CD4-positive, alpha-beta T cell treated with Interleukin-6 at 100 ng/mL for 8 hours (primary cell): ENCODE measurements around the gene PAPPA2.

ENCODE experiments used
- DNase-seq: peaks from one replicate; pipeline ENCODE4 v3.0.0-alpha.2; 2020; ENCODE audit warnings: mixed read lengths, low spot score

Gene PAPPA2

GRCh38 chr1:176803596-176803995, 340.6 kb downstream of the PAPPA2 start:
- DNase-seq, result no peak

DNA sequence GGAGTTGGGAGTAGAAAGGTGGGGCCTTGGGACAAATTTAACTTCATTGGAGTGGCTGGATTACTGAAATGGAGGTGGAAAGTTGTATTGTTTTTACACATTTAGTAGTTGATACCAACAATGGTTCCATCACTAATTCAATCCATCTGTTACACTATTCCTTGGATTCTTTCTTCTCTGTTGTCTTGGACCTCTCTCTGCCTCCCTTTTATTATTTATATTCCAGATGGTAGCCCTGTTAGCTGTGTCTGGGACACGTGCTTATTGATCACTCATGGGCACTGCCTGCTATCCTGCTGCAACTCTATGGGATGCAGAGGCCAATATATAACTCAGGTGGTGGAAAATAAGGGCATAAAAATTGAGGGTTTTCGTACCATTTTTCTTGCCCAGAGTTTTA, 346.3 kb downstream of the PAPPA2 start:
- DNase-seq, result no peak

DNA sequence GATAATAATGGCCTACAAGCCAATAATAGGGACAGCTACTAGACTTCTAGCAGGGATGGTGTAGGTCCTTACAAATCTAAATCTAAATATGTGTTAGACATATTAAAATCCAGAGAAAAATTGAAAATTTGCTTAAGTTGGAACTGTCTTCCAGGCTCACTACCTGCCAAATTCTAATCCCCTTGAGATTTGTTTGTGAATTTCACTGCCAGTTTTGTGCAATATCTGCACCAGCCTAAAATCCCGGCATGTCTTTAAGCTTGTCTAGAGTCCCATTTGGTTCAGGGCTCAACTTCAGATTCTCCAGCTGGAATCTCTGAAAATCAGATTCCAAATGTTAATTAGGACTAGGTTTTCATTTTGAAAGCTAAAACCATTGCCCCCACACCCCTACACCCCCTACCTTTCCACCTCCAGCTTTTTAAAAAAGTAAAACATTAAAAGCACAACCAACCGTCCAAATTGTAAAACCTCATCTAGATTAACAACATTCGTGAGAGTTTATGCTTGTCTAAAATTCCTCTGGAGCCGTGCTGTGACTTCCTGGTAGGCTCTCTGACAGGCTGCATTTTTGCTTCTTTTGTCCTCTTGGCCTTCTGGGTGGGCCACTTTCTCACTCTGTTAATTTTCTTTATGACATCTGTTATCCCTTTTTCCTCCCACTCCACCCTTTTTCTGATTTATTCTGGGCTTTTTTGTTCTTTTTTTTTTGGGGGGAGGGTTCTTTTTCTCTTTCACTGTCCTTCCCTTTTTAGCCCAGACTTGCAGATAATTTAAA, 348.7 kb downstream of the PAPPA2 start:
- DNase-seq, result no peak

- no peak for DNase-seq
Observed at GRCh38 chr1:176815621-176816020, 352.6 kb downstream of the PAPPA2 start.

DNA sequence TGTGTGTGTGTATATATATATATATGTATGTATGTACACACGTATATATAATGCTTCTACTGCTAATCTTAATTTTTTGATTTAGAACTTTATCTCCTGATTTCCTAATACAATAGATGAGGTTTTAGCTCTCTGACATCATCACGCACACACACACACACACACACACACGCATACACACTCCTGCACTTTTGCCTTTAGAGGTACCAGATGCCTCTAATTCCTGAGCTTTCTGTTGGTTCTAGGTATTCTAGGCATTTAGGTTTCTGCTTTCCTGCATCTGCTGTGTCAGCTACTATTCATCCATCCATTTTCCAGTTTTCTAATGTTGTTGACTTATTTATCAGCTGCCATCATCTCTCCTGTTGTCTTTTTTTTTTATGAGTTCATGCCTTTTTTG, 353.3 kb downstream of the PAPPA2 start:
- DNase-seq, result no peak

GRCh38 chr1:176820391-176821031, 357.5 kb downstream of the PAPPA2 start:
- no peak for DNase-seq

DNA sequence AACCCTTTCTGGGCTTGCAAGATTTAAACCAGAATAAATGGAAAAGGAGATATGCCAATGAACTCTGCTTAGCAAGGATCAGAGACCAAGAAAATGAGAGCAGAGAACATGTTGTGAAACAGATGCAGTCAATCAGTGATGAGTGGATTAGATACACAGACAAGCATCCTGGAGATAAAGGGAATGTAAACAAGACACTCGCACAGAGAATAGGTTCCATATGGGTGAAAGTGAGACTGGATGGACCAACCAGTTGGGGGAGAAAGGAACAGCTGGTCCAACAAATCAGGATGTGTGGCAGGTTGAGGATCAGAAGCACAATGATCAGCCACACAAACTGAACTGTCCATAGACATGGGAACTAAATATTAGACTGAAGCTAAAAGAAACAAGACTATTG, 363.3 kb downstream of the PAPPA2 start:
- DNase-seq, result no peak

GRCh38 chr1:176829261-176829660, 366.3 kb downstream of the PAPPA2 start:
- no peak for DNase-seq

DNA sequence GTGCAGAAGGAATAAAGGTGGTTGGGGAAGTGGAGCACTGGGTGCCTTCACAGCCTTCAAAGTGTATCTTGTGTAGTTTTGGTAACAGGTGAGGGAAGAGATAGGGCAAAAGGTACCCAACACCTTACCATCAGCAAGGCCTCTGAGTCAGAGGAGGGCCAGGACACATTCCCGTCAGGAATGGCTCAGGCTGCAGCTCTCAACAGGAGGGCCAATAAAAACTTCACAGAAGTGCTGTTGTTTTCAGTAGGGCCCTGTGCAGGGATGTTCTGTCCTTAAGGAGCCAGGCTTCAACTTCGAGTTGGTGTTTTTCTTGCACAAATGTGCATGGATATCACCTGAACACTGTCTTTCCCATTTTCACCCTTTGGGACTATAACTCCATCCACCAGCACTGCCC, 368.2 kb downstream of the PAPPA2 start:
- DNase-seq, result no peak

DNA sequence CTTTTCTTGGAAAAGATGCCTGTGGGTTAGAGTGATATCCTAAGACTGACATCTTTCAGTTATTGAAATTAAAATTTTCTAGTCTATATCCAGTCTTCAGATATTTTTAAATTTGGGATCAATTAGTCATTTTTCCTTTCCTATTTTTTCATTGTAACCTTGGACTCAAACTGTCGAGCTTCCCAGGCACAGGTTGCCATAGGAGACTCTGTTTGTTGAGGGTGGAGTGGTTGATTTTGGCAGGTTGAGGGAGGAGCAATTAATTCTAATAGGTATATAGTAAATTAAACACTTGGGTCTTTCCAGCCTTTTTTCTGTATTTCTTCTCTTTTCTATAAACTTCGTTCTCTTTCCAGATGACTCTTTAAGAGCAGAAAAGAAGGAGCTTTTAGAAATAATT, 374.7 kb downstream of the PAPPA2 start:
- no peak for DNase-seq

GRCh38 chr1:176838276-176838995, 375.5 kb downstream of the PAPPA2 start:
- DNase-seq, result no peak

GRCh38 chr1:176839216-176839615, 376.2 kb downstream of the PAPPA2 start:
- no peak for DNase-seq

GRCh38 chr1:176841238-176841637, 378.3 kb downstream of the PAPPA2 start:
- no peak for DNase-seq

DNA sequence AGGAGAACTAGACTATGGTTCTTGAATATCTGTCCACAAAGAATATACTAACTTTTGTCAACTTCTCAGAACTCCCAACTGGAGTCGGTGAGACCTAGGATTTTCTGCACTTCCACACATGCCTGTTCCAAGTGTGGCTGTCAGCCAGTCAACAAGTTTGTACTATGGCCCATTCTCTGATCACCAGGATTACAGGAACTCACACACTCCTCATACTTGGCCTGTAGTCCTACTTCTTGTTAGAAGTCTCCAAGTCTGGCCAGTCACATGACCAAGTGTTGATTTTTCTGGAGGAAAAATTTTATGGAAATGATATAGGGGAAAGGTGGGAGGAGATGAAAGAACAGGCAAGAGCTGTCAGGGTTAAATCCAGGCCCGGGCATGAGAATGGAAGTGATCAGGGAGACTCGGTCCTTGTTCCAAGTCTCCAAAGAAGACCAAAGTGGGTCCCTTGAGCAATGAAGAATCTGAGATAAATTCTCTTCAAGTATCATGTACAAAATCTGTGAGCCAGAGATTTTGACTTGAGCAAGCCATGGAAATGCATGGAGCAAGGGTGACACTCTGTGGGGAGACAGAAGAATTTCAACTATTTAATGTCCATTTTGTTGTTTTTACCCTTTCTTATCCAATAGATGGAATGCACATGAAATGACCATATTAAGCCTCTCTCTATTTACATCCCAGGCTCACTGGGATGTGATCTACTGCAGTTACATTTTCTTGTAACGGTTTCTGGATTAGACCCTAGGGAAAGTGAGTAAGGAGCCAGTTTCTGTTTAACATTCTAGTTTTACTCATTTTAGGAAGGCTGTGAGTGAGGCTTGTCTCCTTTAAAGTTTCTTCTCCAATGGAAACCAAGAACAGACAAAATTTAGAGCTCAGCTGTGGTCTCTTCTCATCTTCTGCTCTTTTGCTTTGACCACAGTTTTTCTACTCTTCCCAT, 380.6 kb downstream of the PAPPA2 start:
- no peak for DNase-seq

- DNase-seq, result no peak
Observed at GRCh38 chr1:176847052-176847451, 384.1 kb downstream of the PAPPA2 start.

GRCh38 chr1:176849281-176849680, 386.3 kb downstream of the PAPPA2 start:
- no peak for DNase-seq

DNA sequence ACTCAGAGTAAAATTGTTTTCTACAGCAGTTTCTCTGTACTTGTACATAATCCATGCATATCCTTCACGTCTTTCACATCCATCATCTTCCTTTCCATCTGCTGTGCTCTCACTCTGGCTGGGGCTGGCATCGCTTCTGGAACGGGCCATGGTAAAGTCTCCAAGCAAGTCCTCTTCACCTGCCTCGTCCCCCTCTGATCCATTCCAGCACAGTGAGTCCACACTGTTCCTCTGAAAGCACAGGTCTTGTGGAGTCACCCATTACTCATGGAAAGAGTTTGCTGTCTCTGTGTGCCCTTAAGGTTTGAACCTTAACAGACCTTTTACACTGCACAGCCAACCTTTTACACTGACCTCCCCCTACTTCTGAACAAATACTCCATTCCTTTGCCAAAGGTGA, 387.9 kb downstream of the PAPPA2 start:
- no peak for DNase-seq

GRCh38 chr1:176852124-176852523, 389.1 kb downstream of the PAPPA2 start:
- DNase-seq, result no peak

DNA sequence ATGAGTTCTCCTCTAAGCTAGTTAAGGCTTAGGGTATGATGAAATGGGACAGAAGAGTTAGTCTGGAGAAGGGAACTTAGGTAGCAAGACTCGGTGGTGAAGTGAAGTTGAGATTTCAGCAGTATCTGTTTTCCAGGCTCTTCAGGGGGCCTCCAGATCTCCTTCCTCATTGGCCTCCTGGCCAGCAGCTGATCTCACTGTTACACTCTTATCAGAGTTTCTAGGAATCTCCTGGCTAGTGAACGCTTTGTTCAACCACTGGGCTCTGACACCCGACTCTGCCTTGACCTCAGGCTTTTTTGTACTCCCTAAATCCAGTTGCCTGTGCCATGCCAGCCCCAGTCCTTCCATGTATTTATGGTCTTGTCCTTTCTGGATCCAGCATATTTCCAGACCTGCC, 390.5 kb downstream of the PAPPA2 start:
- DNase-seq, result no peak

DNA sequence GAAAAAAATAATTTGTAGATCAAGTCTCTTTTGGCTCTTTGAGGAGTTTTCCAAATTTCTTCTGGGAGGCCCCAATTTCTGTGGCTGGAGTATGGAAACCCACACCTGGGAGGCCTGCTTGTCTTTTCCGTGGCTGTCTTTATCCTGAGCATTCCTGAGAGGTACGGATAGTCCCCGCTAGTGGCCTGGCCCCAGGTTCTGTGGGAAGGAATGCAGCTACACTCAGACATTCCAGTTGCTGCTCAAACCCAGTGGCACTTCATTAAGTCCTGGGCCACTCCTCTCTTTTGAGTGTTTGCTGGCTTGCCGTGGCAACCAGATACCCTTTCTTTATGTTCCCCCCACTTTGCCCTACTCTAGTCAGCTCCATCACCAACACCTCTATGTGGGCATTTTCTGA, 391.1 kb downstream of the PAPPA2 start:
- no peak for DNase-seq

- DNase-seq, result no peak
Observed at GRCh38 chr1:176854758-176855745, 392.1 kb downstream of the PAPPA2 start.
